Measurements from ENCODE around the gene PHOSPHO1. TPM values are rescaled to one million over a fixed set of nuclear protein-coding genes. Genes with fewer than 3 reads are reported as not detected.

The PHOSPHO1 gene
- total and polyA plus RNA-seq, 2 of the 13 experiments (the other 11 are each of a cell fraction or from before 2014, with no cell fraction given): not detected

- ChIA-PET POLR2A (interaction anchor here (1.3 kb wide), 1 partner anchor 111 kb away, joined by 3 read pairs; no protein-coding TSS in a partner anchor), CTCF (ENCODE audit: low intra/inter-chr PET ratio, low total read pairs) (interaction anchor here (0.9 to 3.0 kb wide), 2 partner anchors 47 to 148 kb away, joined by 3 to 21 read pairs; no protein-coding TSS in a partner anchor)
- no peak overlapping the region for H2AFZ ChIP-seq (ENCODE audit: low read length)
- WGBS (ENCODE audit: low lambda C conversion rate): 9% methylated on average over 5 of the region's 5 CpGs
- no peaks in the 10 kb centered on the region for H3K27me3 ChIP-seq (ENCODE audit: control insufficient read depth in 1 of 2, insufficient read depth in 2 of 2, low read length in 2 of 2)
- H3K4me1 ChIP-seq (ENCODE audit: insufficient read depth, low read length): no peaks in the 10 kb centered on the region
- no peaks in the 10 kb centered on the region for H4K20me1 ChIP-seq (ENCODE audit: insufficient read depth, low read length)
- DNase-seq (ENCODE audit: low spot score): peak; percentile 65
- FAIRE-seq: peak; percentile 30
- intact Hi-C loops (cut with micrococcal nuclease; ENCODE audit: unreplicated experiment): loop anchor here (1.0 to 2.0 kb wide), 2 partner anchors 46 to 110 kb away; no protein-coding TSS in a partner anchor
- H3K4me2 ChIP-seq (ENCODE audit: low read depth, low read length): 0 out of 2 replicates have a peak overlapping the region, but pooled peaks have one; percentile 5
- no peak overlapping the region for H3K9ac ChIP-seq (ENCODE audit: insufficient read depth, low read depth, low read length)
- peak; percentile 70 for ATAC-seq
- in situ Hi-C loops (cut with HindIII; ENCODE audit: extremely low pct_ligation_motif_present, low pct_unique_long_range_greater_than_20kb): loop anchor here (5.0 kb wide), 1 partner anchor 47 kb away; no protein-coding TSS in a partner anchor
- no peak overlapping the region for H3K27ac ChIP-seq (ENCODE audit: extremely low read length, insufficient read depth, low read length)
- no TSS peak for BruUV-seq (replicated peaks)
- H3K36me3 ChIP-seq (replicated peaks in 1 of 2; ENCODE audit: control insufficient read depth in 1 of 2, insufficient read depth in 2 of 2, low read length in 2 of 2): no peaks in the 10 kb centered on the region
- no peak overlapping the region for H3K4me3 ChIP-seq (replicated peaks in 1 of 3; ENCODE audit: insufficient read depth in 1 of 3, low read depth in 2 of 3, low read length in 3 of 3)
- peaks cover 30% of the 10 kb centered on the region for H3K9me3 ChIP-seq (ENCODE audit: low read length)
- H3K79me2 ChIP-seq (ENCODE audit: insufficient read depth, low read length): no peaks in the 10 kb centered on the region
- TF ChIP-seq GATAD2A (CRISPR knock-in tag; IDR thresholded peaks at IDR 0.05): peak; percentile 19; the same call in 1 of the 2 replicates
- no peak for TF ChIP-seq RXRB (CRISPR knock-in tag; IDR thresholded peaks at IDR 0.05; ENCODE audit: borderline replicate concordance)
- TF ChIP-seq THAP7 (CRISPR knock-in tag; IDR thresholded peaks at IDR 0.05): no peak
- no peak for TF ChIP-seq TAF15 (IDR thresholded peaks at IDR 0.05; ENCODE audit: low read depth, low read length, poor library complexity, severe bottlenecking)
- TF ChIP-seq TBX3 (IDR thresholded peaks at IDR 0.05; ENCODE audit: borderline replicate concordance): no peak
- TF ChIP-seq ZNF616 (CRISPR knock-in tag; IDR thresholded peaks at IDR 0.05; ENCODE audit: low read depth): no peak
- TF ChIP-seq GABPA (IDR thresholded peaks at IDR 0.05; ENCODE audit: low read depth, low read length): no peak
- TF ChIP-seq GABPA (CRISPR knock-in tag; IDR thresholded peaks at IDR 0.05; ENCODE audit: low read depth): peak; percentile 37; the same call in 1 of the 2 replicates
- TF ChIP-seq NONO (IDR thresholded peaks at IDR 0.05): no peak
- TF ChIP-seq NONO (CRISPR knock-in tag; conservative IDR thresholded peaks at IDR 0.05): no peak
- TF ChIP-seq, protein P1, sequence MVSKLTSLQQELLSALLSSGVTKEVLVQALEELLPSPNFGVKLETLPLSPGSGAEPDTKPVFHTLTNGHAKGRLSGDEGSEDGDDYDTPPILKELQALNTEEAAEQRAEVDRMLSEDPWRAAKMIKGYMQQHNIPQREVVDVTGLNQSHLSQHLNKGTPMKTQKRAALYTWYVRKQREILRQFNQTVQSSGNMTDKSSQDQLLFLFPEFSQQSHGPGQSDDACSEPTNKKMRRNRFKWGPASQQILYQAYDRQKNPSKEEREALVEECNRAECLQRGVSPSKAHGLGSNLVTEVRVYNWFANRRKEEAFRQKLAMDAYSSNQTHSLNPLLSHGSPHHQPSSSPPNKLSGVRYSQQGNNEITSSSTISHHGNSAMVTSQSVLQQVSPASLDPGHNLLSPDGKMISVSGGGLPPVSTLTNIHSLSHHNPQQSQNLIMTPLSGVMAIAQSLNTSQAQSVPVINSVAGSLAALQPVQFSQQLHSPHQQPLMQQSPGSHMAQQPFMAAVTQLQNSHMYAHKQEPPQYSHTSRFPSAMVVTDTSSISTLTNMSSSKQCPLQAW (CRISPR knock-in tag; IDR thresholded peaks at IDR 0.05): 0 out of 2 replicates have a peak, but pooled peaks have one; percentile 36
- TF ChIP-seq ZNF430 (CRISPR knock-in tag; IDR thresholded peaks at IDR 0.05): no peak
- TF ChIP-seq JUND (CRISPR knock-in tag; IDR thresholded peaks at IDR 0.05): no peak
- TF ChIP-seq ZNF296 (CRISPR knock-in tag; conservative IDR thresholded peaks at IDR 0.05): no peak
- peak; percentile 69; the same call in 1 of the 2 replicates for TF ChIP-seq MIXL1 (CRISPR knock-in tag; IDR thresholded peaks at IDR 0.05)
- TF ChIP-seq MNT (IDR thresholded peaks at IDR 0.05): no peak
- 0 out of 2 replicates have a peak, but pooled peaks have one; percentile 21 for TF ChIP-seq RFXAP (CRISPR knock-in tag; IDR thresholded peaks at IDR 0.05; ENCODE audit: borderline replicate concordance)
- TF ChIP-seq, protein P2, sequence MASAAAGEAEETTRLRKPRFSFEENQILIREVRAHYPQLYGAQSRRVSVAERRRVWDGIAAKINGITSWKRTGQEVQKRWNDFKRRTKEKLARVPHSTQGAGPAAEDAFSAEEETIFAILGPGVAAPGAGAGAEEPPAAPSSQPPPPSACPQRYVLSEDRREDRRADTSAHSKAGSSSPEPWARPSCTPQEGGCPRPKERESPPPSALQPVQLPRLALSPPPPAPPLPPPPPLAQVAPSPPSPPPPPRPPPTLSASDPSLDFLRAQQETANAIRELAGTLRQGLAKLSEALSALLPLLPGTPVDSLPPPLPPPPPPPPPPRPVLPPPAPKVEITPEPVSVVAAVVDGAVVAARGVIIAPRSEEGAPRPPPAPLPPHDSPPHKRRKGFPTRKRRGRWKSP (CRISPR knock-in tag; IDR thresholded peaks at IDR 0.05): 0 out of 2 replicates have a peak, but pooled peaks have one; percentile 38
- TF ChIP-seq DMAP1 (CRISPR knock-in tag; IDR thresholded peaks at IDR 0.05): no peak
- no peak for TF ChIP-seq ZNF414 (CRISPR knock-in tag; IDR thresholded peaks at IDR 0.05)
- peak; percentile 48; the same call in 1 of the 2 replicates for TF ChIP-seq ZMYM4 (CRISPR knock-in tag; IDR thresholded peaks at IDR 0.05)
These were observed 50.3 kb downstream of the PHOSPHO1 start for GRCh38 chr17:49180303-49180702.
